ENCODE results near the gene GALM. TPM values are rescaled to one million over a fixed set of nuclear protein-coding genes. Genes with fewer than 3 reads are reported as not detected.

The GALM gene
- total and polyA plus RNA-seq, 4 donors: 20.5 to 32.8 (median 26.1) TPM

- H3K36me3 ChIP-seq (ENCODE audit: control insufficient read depth in 4 of 4, insufficient read depth in 3 of 4, low read depth in 1 of 4, low read length in 3 of 4): no peaks in the 10 kb centered on the region
- TF ChIP-seq NR2F2 (IDR thresholded peaks at IDR 0.05): no peak
- TF ChIP-seq FOXA2 (IDR thresholded peaks at IDR 0.05): no peak
- no peak for TF ChIP-seq TAF1 (conservative IDR thresholded peaks at IDR 0.05)
- TF ChIP-seq EGR1 (IDR thresholded peaks at IDR 0.05; ENCODE audit: low read depth in 2 of 2): no peak
- TF ChIP-seq, protein P1, sequence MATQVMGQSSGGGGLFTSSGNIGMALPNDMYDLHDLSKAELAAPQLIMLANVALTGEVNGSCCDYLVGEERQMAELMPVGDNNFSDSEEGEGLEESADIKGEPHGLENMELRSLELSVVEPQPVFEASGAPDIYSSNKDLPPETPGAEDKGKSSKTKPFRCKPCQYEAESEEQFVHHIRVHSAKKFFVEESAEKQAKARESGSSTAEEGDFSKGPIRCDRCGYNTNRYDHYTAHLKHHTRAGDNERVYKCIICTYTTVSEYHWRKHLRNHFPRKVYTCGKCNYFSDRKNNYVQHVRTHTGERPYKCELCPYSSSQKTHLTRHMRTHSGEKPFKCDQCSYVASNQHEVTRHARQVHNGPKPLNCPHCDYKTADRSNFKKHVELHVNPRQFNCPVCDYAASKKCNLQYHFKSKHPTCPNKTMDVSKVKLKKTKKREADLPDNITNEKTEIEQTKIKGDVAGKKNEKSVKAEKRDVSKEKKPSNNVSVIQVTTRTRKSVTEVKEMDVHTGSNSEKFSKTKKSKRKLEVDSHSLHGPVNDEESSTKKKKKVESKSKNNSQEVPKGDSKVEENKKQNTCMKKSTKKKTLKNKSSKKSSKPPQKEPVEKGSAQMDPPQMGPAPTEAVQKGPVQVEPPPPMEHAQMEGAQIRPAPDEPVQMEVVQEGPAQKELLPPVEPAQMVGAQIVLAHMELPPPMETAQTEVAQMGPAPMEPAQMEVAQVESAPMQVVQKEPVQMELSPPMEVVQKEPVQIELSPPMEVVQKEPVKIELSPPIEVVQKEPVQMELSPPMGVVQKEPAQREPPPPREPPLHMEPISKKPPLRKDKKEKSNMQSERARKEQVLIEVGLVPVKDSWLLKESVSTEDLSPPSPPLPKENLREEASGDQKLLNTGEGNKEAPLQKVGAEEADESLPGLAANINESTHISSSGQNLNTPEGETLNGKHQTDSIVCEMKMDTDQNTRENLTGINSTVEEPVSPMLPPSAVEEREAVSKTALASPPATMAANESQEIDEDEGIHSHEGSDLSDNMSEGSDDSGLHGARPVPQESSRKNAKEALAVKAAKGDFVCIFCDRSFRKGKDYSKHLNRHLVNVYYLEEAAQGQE (IDR thresholded peaks at IDR 0.05): no peak
- no peak for TF ChIP-seq JUND (IDR thresholded peaks at IDR 0.05)
- TF ChIP-seq HNF4G (IDR thresholded peaks at IDR 0.05): no peak
- no peak for TF ChIP-seq ZBTB33 (IDR thresholded peaks at IDR 0.05)
- no peak for TF ChIP-seq RAD21 (IDR thresholded peaks at IDR 0.05)
- TF ChIP-seq HNF4A (conservative IDR thresholded peaks at IDR 0.05): no peak
- no peak for TF ChIP-seq ATF3 (IDR thresholded peaks at IDR 0.05)
- TF ChIP-seq SP1 (IDR thresholded peaks at IDR 0.05): no peak
- no peak for TF ChIP-seq GABPA (IDR thresholded peaks at IDR 0.05 in 1 of 2, conservative IDR thresholded peaks at IDR 0.05 in 1 of 2)
- TF ChIP-seq RXRA (IDR thresholded peaks at IDR 0.05): no peak
- TF ChIP-seq MAX (IDR thresholded peaks at IDR 0.05): no peak
- no peak for TF ChIP-seq CTCF (IDR thresholded peaks at IDR 0.05; ENCODE audit: low read depth, low read length, missing input control)
- no peak for TF ChIP-seq YY1 (IDR thresholded peaks at IDR 0.05)
- no peak for TF ChIP-seq FOXA1 (IDR thresholded peaks at IDR 0.05)
These were observed 12.6 kb upstream of the GALM start for GRCh38 chr2:38653380-38653714.

More at GRCh38 chr2:38653380-38653714, 12.6 kb upstream of the GALM start:
- H3K9ac ChIP-seq (ENCODE audit: low read depth in 1 of 2, low read length in 2 of 2): no peak overlapping the region
- H3K9me3 ChIP-seq (ENCODE audit: control insufficient read depth in 4 of 4, low read length in 3 of 4): no peaks in the 10 kb centered on the region
- H3K4me3 ChIP-seq (ENCODE audit: low read depth in 1 of 3, low read length in 3 of 3): no peak overlapping the region
- no peaks in the 10 kb centered on the region for H3K27me3 ChIP-seq (ENCODE audit: control insufficient read depth in 4 of 4, insufficient read depth in 4 of 4, low read length in 3 of 4)
- no peak overlapping the region for H3K27ac ChIP-seq (ENCODE audit: low read depth in 1 of 2, low read length in 2 of 2)
- DNase-seq (ENCODE audit: low spot score): no peak
- 92% methylated on average over 2 of the region's 2 CpGs for WGBS
- H3K4me1 ChIP-seq (ENCODE audit: control insufficient read depth in 4 of 4, insufficient read depth in 4 of 4, low read length in 3 of 4): no peaks in the 10 kb centered on the region

All from liver (tissue), 9 donors.